RWPE1 (cell line): ENCODE measurements around the gene ANGPTL1.
A peak's percentile ranks its signal among the peaks of the same experiment; 100 is the strongest.
"Not testable (repeated sequence)": the region's sequence is repeated elsewhere in the genome, so short reads cannot be mapped to it uniquely, and the experiment has no call there.

Experiments
- CTCF ChIA-PET: fragments of 350-600 bp; sonication (Branson Sonifier 250); formaldehyde crosslinking; extraction: SDS; loops from one replicate; lab custom pipeline; 2021; lab: Yijun Ruan, JAX
- POLR2A ChIA-PET: fragments of 400-600 bp; formaldehyde crosslinking; extraction: SDS; loops from one replicate; lab custom pipeline; 2020; ENCODE audit warnings: antibody characterized with exemption; ENCODE audit not compliant: low non-redundant PET; lab: Yijun Ruan, JAX
- DNase-seq: peaks from one replicate; pipeline ENCODE4 v3.0.0; 2012; ENCODE audit warnings: low spot score
- H3K27ac ChIP-seq: fragments of 450-650 bp; 2 replicates; pipeline ENCODE4 v1.5.1; 2017
- CTCF ChIP-seq: fragments of 450-650 bp; conservative IDR thresholded peaks from 2 replicates; pipeline ENCODE4 v1.5.1; 2017; ENCODE audit warnings: low read depth, mild to moderate bottlenecking

Gene ANGPTL1

GRCh38 chr1:178862864-178863263 is 8.0 kb downstream of the ANGPTL1 start:
- POLR2A ChIA-PET: no interaction called here
- TF ChIP-seq CTCF: no peak
- no peak for DNase-seq
- CTCF ChIA-PET: no interaction called here
- H3K27ac ChIP-seq: no peak overlapping the region

- ChIA-PET CTCF (no interaction called here), POLR2A (no interaction called here)
- TF ChIP-seq CTCF: no peak
- H3K27ac ChIP-seq: no peak overlapping the region
- no peak for DNase-seq
Measured at GRCh38 chr1:178862416-178862815, 8.5 kb downstream of the ANGPTL1 start.

GRCh38 chr1:178857126-178857525 is 13.8 kb downstream of the ANGPTL1 start:
- ChIA-PET CTCF (no interaction called here), POLR2A (interaction anchor here (0.7 kb wide), 1 partner anchor 547 kb away, joined by 3 read pairs; no protein-coding TSS in a partner anchor)
- no peak for TF ChIP-seq CTCF
- DNase-seq: no peak
- no peak overlapping the region for H3K27ac ChIP-seq

GRCh38 chr1:178849918-178850317 is 21.0 kb downstream of the ANGPTL1 start:
- H3K27ac ChIP-seq: no peak overlapping the region
- no peak for DNase-seq
- ChIA-PET CTCF (no interaction called here), POLR2A (no interaction called here)
- no peak for TF ChIP-seq CTCF

- POLR2A ChIA-PET, H3K27ac ChIP-seq, DNase-seq: not testable (repeated sequence)
- CTCF ChIA-PET: interaction anchor here (0.6 kb wide), 1 partner anchor 39 kb away, joined by 3 read pairs; no protein-coding TSS in a partner anchor
Measured at GRCh38 chr1:178847919-178848318, 23.0 kb downstream of the ANGPTL1 start.

- peak; percentile 13 for DNase-seq
- ChIA-PET POLR2A (no interaction called here), CTCF (no interaction called here)
- H3K27ac ChIP-seq: no peak overlapping the region
- no peak for TF ChIP-seq CTCF
Measured at GRCh38 chr1:178847396-178847849, 23.5 kb downstream of the ANGPTL1 start.

GRCh38 chr1:178846306-178846705 is 24.6 kb downstream of the ANGPTL1 start:
- ChIA-PET CTCF (interaction anchor here (0.6 to 0.8 kb wide), 3 partner anchors 42 to 1552 kb away, joined by 3 to 4 read pairs (median 3); no protein-coding TSS in a partner anchor), POLR2A (no interaction called here)
- no peak for TF ChIP-seq CTCF
- no peak for DNase-seq
- no peak overlapping the region for H3K27ac ChIP-seq
